COLO668 (cell line): ENCODE measurements around the gene LMLN.
"Not testable (repeated sequence)": the region's sequence is repeated elsewhere in the genome, so short reads cannot be mapped to it uniquely, and the experiment has no call there.

Experiments
- DNase-seq: peaks from one replicate; lab custom pipeline; 2025; ENCODE audit not compliant: unreplicated experiment; lab: John Stamatoyannopoulos, UW

The LMLN gene

GRCh38 chr3:197956626-197956988 lies 3.4 kb upstream of the LMLN start:
- DNase-seq = no peak

GRCh38 chr3:197957790-197958133 lies 2.3 kb upstream of the LMLN start:
- DNase-seq = no peak

GRCh38 chr3:197958346-197958745 lies 1.7 kb upstream of the LMLN start:
- DNase-seq = no peak

GRCh38 chr3:197958848-197959247 lies 1.2 kb upstream of the LMLN start:
- DNase-seq = not testable (repeated sequence)

- DNase-seq = no peak
Measured at GRCh38 chr3:197959500-197959890, 522 bp upstream of the LMLN start.

GRCh38 chr3:197960694-197961581 lies 921 bp downstream of the LMLN start:
- DNase-seq = no peak

GRCh38 chr3:197961582-197961945 lies 1.5 kb downstream of the LMLN start:
- no peak for DNase-seq

GRCh38 chr3:197963019-197963637 lies 3.1 kb downstream of the LMLN start:
- no peak for DNase-seq

GRCh38 chr3:197967337-197967989 lies 7.4 kb downstream of the LMLN start:
- not testable (repeated sequence) for DNase-seq

- no peak for DNase-seq
Measured at GRCh38 chr3:197970588-197970987, 10.6 kb downstream of the LMLN start.

GRCh38 chr3:197974016-197974415 lies 14.0 kb downstream of the LMLN start:
- DNase-seq = no peak

GRCh38 chr3:197975311-197975710 lies 15.3 kb downstream of the LMLN start:
- DNase-seq = no peak

GRCh38 chr3:197983076-197983475 lies 23.1 kb downstream of the LMLN start:
- DNase-seq = no peak

- DNase-seq = no peak
Measured at GRCh38 chr3:197989651-197990050, 29.6 kb downstream of the LMLN start.

GRCh38 chr3:197994736-197995135 lies 34.7 kb downstream of the LMLN start:
- no peak for DNase-seq

GRCh38 chr3:197996855-197997254 lies 36.8 kb downstream of the LMLN start:
- no peak for DNase-seq

- no peak for DNase-seq
Measured at GRCh38 chr3:197997936-197998335, 37.9 kb downstream of the LMLN start.

- DNase-seq = no peak
Measured at GRCh38 chr3:198017090-198017489, 57.1 kb downstream of the LMLN start.

GRCh38 chr3:198018416-198018815 lies 58.4 kb downstream of the LMLN start:
- DNase-seq = no peak

GRCh38 chr3:198019115-198019514 lies 59.1 kb downstream of the LMLN start:
- DNase-seq = no peak

- DNase-seq = no peak
Measured at GRCh38 chr3:198021320-198021719, 61.3 kb downstream of the LMLN start.

- DNase-seq = no peak
Measured at GRCh38 chr3:198022604-198023003, 62.6 kb downstream of the LMLN start.
